HepG2 (cell line): ENCODE measurements around the gene MMS19. TPM values are rescaled to one million over a fixed set of nuclear protein-coding genes. Genes with fewer than 3 reads are reported as not detected.
A peak's percentile ranks its signal among the peaks of the same experiment; 100 is the strongest.

Experiments used
- ADNP ChIP-seq: sonication (generic); formaldehyde crosslinking; IDR thresholded peaks from 2 replicates; pipeline ENCODE4 v1.4.0; 2020; ENCODE audit warnings: missing genetic modification reagents
- AHR ChIP-seq: IDR thresholded peaks from 2 replicates; pipeline ENCODE4 v1.6.1; 2018; ENCODE audit warnings: missing genetic modification reagents, missing compliant biosample characterization
- DMAP1 ChIP-seq: IDR thresholded peaks from 2 replicates; pipeline ENCODE4 v1.6.1; 2016
- E2F5 ChIP-seq: sonication (generic); formaldehyde crosslinking; conservative IDR thresholded peaks from 2 replicates; pipeline ENCODE4 v1.4.0; 2020; ENCODE audit warnings: missing genetic modification reagents
- ELF1 ChIP-seq: sonication (generic); formaldehyde crosslinking; IDR thresholded peaks from 2 replicates; pipeline ENCODE4 v1.4.0; 2020; ENCODE audit warnings: missing genetic modification reagents
- HMGA1 ChIP-seq: sonication (generic); formaldehyde crosslinking; conservative IDR thresholded peaks from 2 replicates; pipeline ENCODE4 v1.4.0; 2020; ENCODE audit warnings: missing genetic modification reagents
- KAT8 ChIP-seq: IDR thresholded peaks from 2 replicates; pipeline ENCODE4 v1.6.1; 2016; ENCODE audit warnings: missing genetic modification reagents, missing compliant biosample characterization
- LCORL ChIP-seq, 2 experiments: fragments of 450-650 bp in 1 of 2; sonication (generic) in 1 of 2; formaldehyde crosslinking in 1 of 2; IDR thresholded peaks; 2 replicates each; pipeline versions ENCODE4 v1.5.0 to v1.6.1; 2017 to 2020; ENCODE audit warnings: antibody characterized with exemption in 1 of 2, missing genetic modification reagents in 1 of 2
- PITX1 ChIP-seq: sonication (generic); formaldehyde crosslinking; IDR thresholded peaks from 2 replicates; pipeline ENCODE4 v1.5.1; 2020; ENCODE audit warnings: mild to moderate bottlenecking, missing genetic modification reagents
- PRDM15 ChIP-seq: sonication (generic); formaldehyde crosslinking; IDR thresholded peaks from 2 replicates; pipeline ENCODE4 v1.4.0; 2020; ENCODE audit warnings: missing genetic modification reagents
- SOX5 ChIP-seq: IDR thresholded peaks from 2 replicates; pipeline ENCODE4 v1.6.1; 2016; ENCODE audit warnings: borderline replicate concordance
- TAF1 ChIP-seq: sonication (generic); formaldehyde crosslinking; IDR thresholded peaks from 2 replicates; pipeline ENCODE4 v1.4.0; 2020; ENCODE audit warnings: missing genetic modification reagents
- ZNF12 ChIP-seq: sonication (generic); formaldehyde crosslinking; IDR thresholded peaks from 2 replicates; pipeline ENCODE4 v1.5.0; 2020; ENCODE audit warnings: missing genetic modification reagents
- ZNF460 ChIP-seq: sonication (generic); formaldehyde crosslinking; IDR thresholded peaks from 2 replicates; pipeline ENCODE4 v1.5.1; 2020; ENCODE audit warnings: missing genetic modification reagents, mild to moderate bottlenecking, borderline replicate concordance
- ZSCAN20 ChIP-seq: sonication (generic); formaldehyde crosslinking; IDR thresholded peaks from 2 replicates; pipeline ENCODE4 v1.4.0; 2020; ENCODE audit warnings: missing genetic modification reagents, mild to moderate bottlenecking, borderline replicate concordance
- polyA plus RNA-seq, 8 experiments: library from polyadenylated mRNA; depleted of rRNA in 3 of 8; stranded (reverse) in 7 of 8; unstranded in 1 of 8; fragments of >200 nt; fragmentation: Illumina TruSeq in 4 of 8; extraction: Trizol in 4 of 8; gene quantifications; 2 replicates each; pipeline versions ENCODE4 v1.2.1 to v1.2.3, GENCODE V29; 2011 to 2016; ENCODE audit warnings: low read depth in 4 of 8, missing spikeins in 1 of 8, mixed read lengths in 1 of 8; ENCODE audit not compliant: insufficient read depth in 1 of 8
- total RNA-seq, 5 experiments: library from RNA; depleted of rRNA; stranded (reverse); fragments of >200 nt; fragmentation: Illumina TruSeq; extraction: Trizol; gene quantifications; 2 replicates each; pipeline ENCODE4 v1.2.3, GENCODE V29; 2016; ENCODE audit warnings: low read depth in 1 of 5
- TF ChIP-seq, protein P1 (sequence below): sonication (generic); formaldehyde crosslinking; IDR thresholded peaks from 2 replicates; pipeline ENCODE4 v1.5.0; 2020; ENCODE audit warnings: mild to moderate bottlenecking, missing genetic modification reagents
- TF ChIP-seq, protein P2 (sequence below): IDR thresholded peaks from 2 replicates; pipeline ENCODE4 v1.6.1; 2016; ENCODE audit warnings: low read depth, borderline replicate concordance
- TF ChIP-seq, protein P3 (sequence below): sonication (generic); formaldehyde crosslinking; IDR thresholded peaks from 2 replicates; pipeline ENCODE4 v1.4.0; 2020; ENCODE audit warnings: mild to moderate bottlenecking, missing genetic modification reagents
- TF ChIP-seq, protein P4 (sequence below): IDR thresholded peaks from 2 replicates; pipeline ENCODE4 v1.6.1; 2016; ENCODE audit warnings: mild to moderate bottlenecking

Gene MMS19
- total and polyA plus RNA-seq, 2 of the 13 experiments (the other 11 are each of a cell fraction or from before 2014, with no cell fraction given): 76.4 to 107 TPM

- TF ChIP-seq, protein P1, sequence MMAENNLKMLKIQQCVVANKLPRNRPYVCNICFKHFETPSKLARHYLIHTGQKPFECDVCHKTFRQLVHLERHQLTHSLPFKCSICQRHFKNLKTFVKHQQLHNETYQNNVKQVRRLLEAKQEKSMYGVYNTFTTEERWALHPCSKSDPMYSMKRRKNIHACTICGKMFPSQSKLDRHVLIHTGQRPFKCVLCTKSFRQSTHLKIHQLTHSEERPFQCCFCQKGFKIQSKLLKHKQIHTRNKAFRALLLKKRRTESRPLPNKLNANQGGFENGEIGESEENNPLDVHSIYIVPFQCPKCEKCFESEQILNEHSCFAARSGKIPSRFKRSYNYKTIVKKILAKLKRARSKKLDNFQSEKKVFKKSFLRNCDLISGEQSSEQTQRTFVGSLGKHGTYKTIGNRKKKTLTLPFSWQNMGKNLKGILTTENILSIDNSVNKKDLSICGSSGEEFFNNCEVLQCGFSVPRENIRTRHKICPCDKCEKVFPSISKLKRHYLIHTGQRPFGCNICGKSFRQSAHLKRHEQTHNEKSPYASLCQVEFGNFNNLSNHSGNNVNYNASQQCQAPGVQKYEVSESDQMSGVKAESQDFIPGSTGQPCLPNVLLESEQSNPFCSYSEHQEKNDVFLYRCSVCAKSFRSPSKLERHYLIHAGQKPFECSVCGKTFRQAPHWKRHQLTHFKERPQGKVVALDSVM (CRISPR knock-in tag): peak; percentile 76; the same call in 1 of the 2 replicates
- TF ChIP-seq KAT8 (CRISPR knock-in tag) (peak; percentile 47; the same call in 1 of the 2 replicates), DMAP1 (no peak), ZSCAN20 (CRISPR knock-in tag) (peak; percentile 93; the same call in 1 of the 2 replicates), PITX1 (0 out of 2 replicates have a peak, but pooled peaks have one; percentile 13), SOX5 (peak; percentile 52; the same call in 1 of the 2 replicates), ADNP (CRISPR knock-in tag) (0 out of 2 replicates have a peak, but pooled peaks have one; percentile 54), ELF1 (CRISPR knock-in tag) (0 out of 2 replicates have a peak, but pooled peaks have one; percentile 19), ZNF460 (CRISPR knock-in tag) (0 out of 2 replicates have a peak, but pooled peaks have one; percentile 3), PRDM15 (CRISPR knock-in tag) (peak; percentile 89), TAF1 (CRISPR knock-in tag) (no peak), AHR (CRISPR knock-in tag) (no peak), LCORL (IDR thresholded peaks at IDR 0.05) (no peak), LCORL (CRISPR knock-in tag; IDR thresholded peaks at IDR 0.05) (peak; percentile 73; the same call in 1 of the 2 replicates), ZNF12 (peak; percentile 87), HMGA1 (CRISPR knock-in tag) (no peak), E2F5 (0 out of 2 replicates have a peak, but pooled peaks have one; percentile 24)
- TF ChIP-seq, protein P2, sequence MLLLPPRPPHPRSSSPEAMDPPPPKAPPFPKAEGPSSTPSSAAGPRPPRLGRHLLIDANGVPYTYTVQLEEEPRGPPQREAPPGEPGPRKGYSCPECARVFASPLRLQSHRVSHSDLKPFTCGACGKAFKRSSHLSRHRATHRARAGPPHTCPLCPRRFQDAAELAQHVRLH: 0 out of 2 replicates have a peak, but pooled peaks have one; percentile 63
- TF ChIP-seq, protein P3, sequence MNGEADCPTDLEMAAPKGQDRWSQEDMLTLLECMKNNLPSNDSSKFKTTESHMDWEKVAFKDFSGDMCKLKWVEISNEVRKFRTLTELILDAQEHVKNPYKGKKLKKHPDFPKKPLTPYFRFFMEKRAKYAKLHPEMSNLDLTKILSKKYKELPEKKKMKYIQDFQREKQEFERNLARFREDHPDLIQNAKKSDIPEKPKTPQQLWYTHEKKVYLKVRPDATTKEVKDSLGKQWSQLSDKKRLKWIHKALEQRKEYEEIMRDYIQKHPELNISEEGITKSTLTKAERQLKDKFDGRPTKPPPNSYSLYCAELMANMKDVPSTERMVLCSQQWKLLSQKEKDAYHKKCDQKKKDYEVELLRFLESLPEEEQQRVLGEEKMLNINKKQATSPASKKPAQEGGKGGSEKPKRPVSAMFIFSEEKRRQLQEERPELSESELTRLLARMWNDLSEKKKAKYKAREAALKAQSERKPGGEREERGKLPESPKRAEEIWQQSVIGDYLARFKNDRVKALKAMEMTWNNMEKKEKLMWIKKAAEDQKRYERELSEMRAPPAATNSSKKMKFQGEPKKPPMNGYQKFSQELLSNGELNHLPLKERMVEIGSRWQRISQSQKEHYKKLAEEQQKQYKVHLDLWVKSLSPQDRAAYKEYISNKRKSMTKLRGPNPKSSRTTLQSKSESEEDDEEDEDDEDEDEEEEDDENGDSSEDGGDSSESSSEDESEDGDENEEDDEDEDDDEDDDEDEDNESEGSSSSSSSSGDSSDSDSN: peak; percentile 46; the same call in 1 of the 2 replicates
- TF ChIP-seq, protein P4, sequence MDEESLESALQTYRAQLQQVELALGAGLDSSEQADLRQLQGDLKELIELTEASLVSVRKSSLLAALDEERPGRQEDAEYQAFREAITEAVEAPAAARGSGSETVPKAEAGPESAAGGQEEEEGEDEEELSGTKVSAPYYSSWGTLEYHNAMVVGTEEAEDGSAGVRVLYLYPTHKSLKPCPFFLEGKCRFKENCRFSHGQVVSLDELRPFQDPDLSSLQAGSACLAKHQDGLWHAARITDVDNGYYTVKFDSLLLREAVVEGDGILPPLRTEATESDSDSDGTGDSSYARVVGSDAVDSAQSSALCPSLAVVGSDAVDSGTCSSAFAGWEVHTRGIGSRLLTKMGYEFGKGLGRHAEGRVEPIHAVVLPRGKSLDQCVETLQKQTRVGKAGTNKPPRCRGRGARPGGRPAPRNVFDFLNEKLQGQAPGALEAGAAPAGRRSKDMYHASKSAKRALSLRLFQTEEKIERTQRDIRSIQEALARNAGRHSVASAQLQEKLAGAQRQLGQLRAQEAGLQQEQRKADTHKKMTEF (CRISPR knock-in tag): no peak
Measured at GRCh38 chr10:97408496-97408992, 89.7 kb downstream of the MMS19 start (continued).
